GM23248 (cell line): ENCODE results near the gene RUFY2.

Source experiments
- EZH2 ChIP-seq: fragments of 200-600 bp; sonication (generic); IDR thresholded peaks from 2 replicates; pipeline ENCODE4 v1.6.1; 2018; ENCODE audit warnings: antibody characterized with exemption, mild to moderate bottlenecking; ENCODE audit not compliant: insufficient read depth, poor library complexity, severe bottlenecking
- EZH2phosphoT487 ChIP-seq: fragments of 200-600 bp; sonication (generic); IDR thresholded peaks from 2 replicates; pipeline ENCODE4 v1.6.1; 2018; ENCODE audit warnings: antibody characterized with exemption, moderate library complexity, mild to moderate bottlenecking, low read depth; ENCODE audit not compliant: insufficient read depth

GRCh38 chr10:68332259-68333057, 74.6 kb downstream of the RUFY2 start, which contains the start of gene PBLD:
- no peak for TF ChIP-seq EZH2phosphoT487
- no peak for TF ChIP-seq EZH2
